Glomerular visceral epithelial cell (primary cell): ENCODE measurements around the gene ILKAP.

ENCODE experiments used
- DNase-seq: peaks from one replicate; pipeline ENCODE4 v3.0.0-alpha.2; 2016; ENCODE audit errors: extremely low spot score

ILKAP gene

DNA sequence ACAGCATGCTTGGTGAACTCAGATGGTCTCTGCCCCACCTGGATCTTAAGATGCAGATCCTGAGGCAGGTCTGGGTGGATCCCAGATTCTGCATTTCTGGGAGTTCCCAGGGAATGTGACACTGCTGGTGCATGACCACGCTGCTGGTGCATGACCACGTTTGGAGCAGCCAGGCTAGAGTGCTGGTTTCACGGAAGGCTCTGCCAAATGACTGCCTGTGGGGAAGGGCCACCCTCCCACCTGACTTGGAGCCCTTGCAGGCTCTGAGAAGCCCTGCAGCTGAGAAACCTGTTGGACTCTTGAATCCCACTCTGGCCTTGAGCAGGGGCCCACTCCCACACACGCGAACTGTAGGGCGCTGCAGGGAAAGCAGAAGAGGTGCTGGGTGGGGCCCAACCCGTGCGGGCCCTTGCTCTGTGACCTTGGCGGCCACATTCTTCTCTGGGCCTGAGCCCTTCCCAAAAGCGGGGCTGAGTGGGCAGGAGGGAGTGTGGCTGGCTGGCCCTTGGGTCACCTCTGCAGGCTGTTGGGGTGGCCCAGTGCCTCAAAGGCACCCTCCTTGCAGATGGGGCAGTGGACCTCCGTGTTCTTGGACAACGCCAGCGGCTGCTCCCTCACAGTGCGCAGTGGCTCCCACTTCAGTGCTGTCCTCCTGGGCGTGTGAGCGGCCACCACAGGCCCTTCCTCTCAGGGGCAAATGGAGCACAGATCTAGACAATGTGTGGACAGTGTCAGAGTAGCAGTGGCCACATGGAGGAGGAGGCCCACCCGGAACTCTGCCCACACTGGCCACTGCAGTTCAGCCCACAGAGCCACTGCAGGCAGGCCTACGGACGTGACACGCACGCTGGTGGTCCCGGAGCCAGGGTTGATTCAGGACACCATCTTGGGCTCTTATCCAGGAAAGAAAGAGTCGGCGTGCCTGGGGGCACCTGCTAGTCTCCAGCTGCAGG lies 36.8 kb downstream of the ILKAP start:
- peak; percentile 75 for DNase-seq

- no peak for DNase-seq
These were observed 38.1 kb downstream of the ILKAP start for GRCh38 chr2:238165288-238165921.

- no peak for DNase-seq
These were observed 38.6 kb downstream of the ILKAP start for GRCh38 chr2:238164906-238165287.

GRCh38 chr2:238163481-238164198 lies 39.9 kb downstream of the ILKAP start:
- no peak for DNase-seq

- DNase-seq, result peak; percentile 60
These were observed 40.6 kb downstream of the ILKAP start for GRCh38 chr2:238162846-238163441.

DNA sequence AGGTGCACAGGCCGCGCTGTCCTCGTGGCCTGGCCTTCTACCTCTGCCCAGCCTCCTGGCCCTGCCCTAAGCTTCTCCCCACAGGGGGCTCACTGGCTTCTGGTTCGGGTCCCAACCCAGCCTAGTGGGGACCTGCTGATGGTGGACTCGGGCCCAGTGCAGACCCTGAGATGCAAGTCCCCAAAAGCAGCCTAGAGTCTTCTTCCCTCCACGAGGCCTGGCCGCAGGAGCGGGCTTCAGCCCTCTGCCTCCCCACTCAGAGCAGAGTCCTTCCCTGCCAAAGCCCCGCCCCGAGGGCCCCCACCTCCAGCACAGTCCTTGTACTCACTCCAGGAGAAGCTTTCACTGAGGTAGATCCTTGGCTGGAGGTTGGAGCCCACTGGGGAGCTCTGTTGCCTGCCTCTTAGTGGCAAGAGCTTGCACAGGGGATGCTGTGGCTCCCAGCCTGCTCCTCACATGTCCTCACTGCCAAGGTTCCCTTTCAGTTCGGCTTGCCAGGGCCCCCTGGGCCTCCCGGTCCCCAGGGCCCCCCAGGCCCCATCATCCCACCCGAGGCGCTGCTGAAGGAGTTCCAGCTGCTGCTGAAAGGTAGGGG lies 41.1 kb downstream of the ILKAP start:
- DNase-seq, result no peak

- no peak for DNase-seq
These were observed 42.0 kb downstream of the ILKAP start for GRCh38 chr2:238161291-238162051.

DNA sequence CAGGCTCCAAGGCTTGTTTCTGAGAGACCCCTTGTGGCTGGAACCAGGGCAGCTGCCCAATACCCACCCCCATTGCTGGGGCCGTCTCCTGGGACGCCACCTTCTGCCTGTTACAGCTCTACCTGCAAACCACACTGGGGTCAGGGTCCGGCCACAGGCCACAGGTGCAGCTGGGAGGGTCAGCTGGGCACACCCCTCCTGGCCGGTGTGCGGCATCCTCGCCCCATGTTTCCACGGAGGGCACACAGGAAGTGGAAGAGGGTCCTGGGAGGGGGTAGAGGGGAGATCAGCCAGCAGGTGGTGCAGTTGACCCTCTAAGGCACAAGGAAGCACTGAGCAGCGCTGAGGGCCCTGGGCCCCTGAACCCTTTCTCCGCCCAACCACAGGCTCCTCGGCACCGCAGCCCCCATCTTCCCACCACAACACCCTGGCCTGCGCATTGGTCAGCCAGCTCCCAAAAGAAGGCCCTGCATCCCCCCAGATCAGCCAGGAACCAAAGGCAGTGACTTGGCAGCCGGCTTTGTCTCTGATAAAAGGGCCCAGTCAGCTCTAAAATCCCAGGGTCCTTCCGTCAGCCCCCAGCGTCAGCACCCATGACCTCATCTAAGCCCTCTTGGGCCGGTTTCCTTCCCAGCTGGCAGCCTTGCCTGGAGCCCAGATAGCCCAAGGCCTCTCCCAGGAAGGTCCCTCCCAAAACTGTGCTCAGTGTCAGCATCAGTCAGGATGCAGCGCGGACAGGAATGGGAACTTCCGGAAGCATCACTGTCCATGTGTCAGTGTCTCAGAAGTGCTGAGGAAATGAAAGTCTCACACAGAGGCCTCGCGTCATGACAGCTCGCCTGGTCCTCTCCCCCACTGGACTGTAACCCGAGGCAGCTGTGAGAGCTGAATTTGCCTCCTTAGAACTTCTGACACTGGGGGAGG lies 43.0 kb downstream of the ILKAP start:
- no peak for DNase-seq

DNA sequence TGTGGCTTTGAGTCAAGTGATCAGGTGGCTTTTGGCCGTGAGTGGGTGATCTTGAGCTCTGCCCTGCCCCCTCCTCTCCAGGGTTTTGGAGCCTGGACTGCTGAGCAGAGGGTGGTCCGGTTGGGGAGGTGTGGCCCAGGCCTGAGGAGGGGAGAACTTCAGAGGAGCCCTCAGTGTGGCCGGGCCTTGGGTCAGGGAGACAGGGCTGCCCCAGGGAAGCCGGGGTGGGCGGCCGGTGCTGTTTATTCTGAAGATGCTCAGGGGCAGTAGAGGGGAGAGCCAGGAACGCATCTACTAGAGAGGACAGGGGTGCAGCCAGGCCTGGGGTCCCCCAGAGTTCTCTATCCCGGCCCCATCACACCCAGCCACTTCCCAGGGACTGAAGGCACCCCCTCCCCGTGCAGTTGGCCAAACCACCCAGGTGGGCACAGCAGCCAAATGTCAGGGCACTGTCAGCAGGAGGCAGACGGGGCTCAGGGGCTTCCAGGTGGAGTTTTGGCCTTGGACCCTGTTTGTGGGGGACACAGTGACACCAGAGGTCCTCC lies 43.8 kb downstream of the ILKAP start:
- no peak for DNase-seq

DNA sequence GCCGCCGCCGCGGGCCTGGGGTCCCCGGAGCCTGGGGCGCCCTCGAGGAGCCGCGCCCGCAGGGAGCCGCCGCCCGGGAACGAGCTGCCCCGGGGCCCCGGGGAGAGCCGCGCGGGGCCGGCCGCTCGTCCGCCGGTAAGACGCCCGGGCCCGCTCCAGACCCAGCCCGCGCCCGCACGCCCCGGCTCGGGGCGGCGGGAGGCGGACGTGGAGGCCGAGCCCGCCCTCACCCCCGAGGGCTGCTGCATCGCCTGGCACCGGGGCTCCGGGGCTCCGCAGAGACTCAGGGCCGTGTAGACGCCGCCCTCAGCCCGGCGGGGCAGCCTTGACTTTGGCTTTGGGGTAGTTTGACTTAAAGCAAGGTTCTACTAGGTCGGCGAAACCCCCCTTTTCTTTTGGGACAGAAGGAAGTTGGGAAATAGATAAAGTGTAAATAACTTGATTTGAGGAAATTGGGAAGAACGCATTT lies 44.4 kb downstream of the ILKAP start:
- no peak for DNase-seq

- peak; percentile 69 for DNase-seq
These were observed 44.9 kb downstream of the ILKAP start, which contains the start of gene ERFE for GRCh38 chr2:238158509-238159070. Gene ERFE (plus strand): TSS chr2:238158970. CDS start chr2:238159008, 38 bp downstream.

DNA sequence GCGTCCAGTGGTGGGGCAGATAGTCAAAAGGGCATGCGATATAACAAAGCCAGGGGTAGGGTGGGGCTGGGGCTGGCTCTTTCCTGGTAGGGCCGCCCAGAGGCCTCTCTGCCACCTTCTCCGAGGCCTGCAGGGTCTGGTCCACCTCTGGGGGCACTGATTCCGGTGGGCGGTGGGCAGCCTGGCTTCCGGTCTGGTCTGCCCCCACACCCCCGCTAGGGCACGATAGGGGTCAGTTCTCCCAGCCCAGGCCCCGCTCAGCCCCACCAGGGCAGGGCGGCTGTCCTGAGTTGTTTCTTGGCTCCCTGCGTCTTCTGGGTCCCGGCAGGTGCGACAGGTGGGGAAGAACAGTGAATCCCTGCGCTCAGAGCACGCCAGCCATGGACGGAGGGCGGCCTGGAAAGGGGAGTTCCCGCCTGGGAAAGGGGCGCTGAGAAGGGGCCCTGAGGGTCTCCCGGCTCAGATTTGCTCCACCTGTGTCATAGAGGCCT lies 45.4 kb downstream of the ILKAP start:
- DNase-seq, result no peak

DNA sequence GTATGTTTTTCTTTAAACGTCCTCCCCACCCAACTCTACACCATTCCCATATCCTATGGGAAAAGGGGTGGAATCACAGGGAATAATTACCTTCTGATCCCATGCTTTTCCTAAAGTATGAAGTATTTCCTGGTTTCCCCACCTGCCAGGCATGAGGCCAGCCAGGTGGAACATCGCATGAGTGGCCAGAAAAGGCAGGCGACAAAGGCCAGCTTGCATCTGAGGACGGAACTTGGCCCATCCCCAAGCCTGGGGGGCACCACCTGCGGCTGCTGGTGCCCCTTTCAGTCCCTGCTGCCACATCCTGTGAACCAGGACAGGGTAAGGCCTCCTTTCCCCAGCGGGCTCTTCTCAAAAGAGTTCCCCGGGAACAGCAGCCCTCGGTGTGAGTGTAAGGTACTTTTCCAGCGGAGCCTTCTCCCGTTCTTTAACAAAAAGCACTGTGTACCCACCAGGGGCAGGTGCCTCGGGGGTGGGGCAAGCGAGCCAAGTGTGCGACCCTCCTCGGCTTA lies 45.9 kb downstream of the ILKAP start:
- no peak for DNase-seq

GRCh38 chr2:238155761-238156694 lies 47.5 kb downstream of the ILKAP start:
- DNase-seq, result peak; percentile 80

GRCh38 chr2:238155051-238155760 lies 48.3 kb downstream of the ILKAP start:
- DNase-seq, result peak; percentile 99

DNA sequence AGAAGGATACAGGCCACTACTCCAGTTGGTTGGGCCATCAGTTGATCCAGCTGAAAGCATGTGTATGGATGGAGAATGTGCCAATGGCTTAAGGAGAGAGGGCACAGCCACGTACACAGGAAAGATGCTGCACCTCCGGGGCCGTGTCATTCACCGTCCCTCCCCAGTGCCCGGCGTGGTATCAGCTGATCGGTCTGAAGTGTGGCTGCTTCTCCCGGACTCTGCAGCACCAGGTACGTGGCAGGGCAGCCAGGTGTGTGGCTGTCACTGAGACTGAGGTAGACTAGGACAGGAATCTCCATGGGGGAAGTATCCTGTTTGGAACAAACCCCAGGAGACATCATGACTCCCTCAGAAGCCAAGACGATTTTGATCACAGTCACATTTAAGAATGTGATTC lies 48.9 kb downstream of the ILKAP start:
- no peak for DNase-seq
